Hematopoietic multipotent progenitor cell treated with erythropoietin and hydrocortisone succinate and interleukin-3 and kit ligand, for 6 days (in vitro differentiated cells): Measurements from ENCODE around the gene BMPER.
"Not testable (repeated sequence)": the region's sequence is repeated elsewhere in the genome, so short reads cannot be mapped to it uniquely, and the experiment has no call there.

ENCODE experiments used
- DNase-seq: peaks from one replicate; pipeline ENCODE4 v3.0.0-alpha.2; 2015

Gene BMPER

DNA sequence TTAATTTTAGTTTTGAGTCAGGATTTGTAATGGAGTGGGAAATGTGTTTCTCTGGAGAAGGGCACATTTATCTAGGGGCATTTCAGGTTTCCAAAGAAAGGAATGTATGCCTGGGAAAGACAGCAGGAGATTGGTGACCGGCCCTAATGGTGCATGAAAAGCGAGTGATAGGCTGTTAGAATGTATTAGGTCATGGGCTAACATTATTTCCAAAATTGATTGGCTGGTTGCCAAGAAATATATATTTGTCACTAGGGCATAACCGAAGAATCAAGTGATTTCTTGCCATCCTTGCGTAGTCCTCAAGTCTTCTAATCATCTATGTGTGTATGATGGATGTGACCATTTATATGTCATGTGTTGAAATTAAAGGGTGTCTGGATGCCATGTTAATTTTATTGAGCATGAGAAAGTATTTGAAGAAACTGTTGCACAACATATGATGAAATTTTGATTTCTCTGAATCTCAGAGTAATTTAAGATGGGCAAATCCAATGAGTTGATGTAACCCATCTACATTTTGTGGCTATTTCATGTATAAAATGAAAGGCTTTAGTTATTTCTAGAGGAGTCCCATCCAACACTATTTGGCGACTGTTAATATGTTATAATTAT, 248.4 kb downstream of the BMPER start:
- DNase-seq: no peak

DNA sequence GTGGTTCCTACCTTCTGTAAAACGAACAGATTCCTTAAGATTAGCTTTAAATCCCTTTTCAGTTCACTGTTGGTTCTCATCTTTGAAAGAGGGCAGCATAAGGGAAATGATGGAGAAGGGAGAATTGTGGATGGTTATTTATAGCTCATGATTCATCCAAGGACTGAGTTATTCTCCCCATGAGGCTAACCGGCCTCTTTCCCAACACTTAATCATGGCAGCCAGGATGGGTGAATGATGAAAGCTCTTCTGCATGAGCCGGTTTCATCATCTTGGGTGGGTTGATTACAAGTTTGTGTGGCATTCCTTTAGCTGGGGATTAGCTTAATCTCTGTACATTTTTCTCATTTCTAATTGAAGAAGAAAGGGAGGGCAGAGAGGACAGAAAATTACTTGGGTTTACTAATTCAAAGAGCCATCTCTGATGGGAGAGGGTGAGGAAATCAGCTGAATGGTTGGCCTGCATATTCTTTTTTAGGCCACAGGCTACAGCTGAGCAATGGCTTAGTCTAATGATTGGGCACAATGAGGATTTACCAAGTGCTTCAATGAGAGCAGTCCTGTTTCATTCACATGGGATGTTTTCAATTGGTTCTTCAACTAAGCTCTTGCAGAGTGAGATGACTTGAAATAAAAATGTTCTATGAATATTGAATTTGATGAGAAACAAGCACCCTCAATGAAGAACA, 250.0 kb downstream of the BMPER start:
- no peak for DNase-seq

DNA sequence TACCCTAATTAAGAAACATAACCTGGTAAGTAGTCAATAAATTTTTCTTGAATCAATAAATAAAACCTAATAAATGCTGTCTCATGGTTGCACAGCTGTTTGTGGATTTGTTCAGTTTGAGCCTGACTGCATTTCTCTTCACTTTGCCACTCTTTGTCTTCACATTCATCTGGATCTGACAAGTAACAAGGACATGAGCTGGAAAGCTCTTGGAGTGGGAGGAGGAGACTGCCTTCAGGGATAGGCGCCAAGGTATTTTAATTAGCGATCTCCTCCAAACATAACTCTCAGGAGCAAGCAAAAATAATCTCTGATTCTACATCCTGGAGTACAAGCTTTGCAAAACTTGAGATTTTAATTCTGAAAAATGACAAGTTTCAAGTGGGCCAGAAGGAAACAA, 251.0 kb downstream of the BMPER start:
- no peak for DNase-seq

DNA sequence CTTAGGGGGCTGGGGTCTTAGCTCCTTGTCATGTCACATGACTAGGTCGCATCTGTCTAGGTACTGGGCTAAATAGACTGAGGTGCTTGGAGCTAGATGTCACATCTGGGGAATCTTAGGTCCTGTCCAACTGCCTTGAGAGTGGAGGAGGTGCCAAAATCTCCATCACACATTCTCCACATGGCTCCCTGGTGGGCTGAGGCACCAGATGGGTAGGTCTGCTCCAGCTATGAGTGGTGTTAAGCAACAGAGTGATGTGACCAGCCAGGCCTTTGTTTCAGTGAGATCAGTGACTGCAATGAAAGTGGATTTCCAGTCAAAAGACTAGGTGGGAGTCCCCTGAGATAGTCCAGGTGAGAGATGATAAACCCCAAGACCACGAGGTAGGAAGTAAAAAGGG, 251.8 kb downstream of the BMPER start:
- no peak for DNase-seq

DNA sequence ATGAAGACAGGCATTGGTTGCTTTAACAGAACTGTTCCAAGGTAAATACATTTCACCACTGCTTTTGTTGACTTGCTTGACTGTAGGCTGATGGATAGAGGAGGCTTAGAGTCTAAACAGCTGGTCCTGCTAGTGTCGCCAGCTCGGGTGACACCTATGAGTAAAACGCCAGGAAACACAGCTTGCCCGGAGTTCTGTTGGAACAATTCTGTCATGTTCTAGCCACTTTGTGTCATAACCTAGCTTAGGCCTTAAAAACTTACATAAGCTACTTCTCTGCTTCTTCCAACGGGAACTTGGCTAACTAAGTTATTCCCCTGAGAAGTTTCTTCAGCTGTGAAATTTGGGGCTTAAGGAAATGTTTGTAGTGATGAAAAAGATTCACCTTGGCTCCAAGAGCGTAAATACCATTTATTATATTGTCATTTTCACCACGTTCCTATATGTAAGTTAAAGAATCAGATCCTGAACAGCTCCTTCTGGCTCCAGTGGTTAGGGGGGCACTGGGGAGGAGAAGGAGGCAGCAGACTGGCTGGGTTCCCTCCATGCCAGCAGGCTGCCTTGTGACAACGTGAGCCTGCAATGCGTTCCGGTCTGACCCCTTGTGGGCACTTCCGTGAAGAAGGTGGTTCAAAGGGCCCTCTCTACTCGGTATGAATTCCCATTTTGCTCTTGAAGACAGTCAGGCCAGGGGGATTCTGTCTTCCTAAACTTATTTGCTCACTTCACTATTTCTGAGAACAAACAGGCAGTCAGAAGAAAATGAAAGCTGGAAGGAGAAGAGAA, 253.2 kb downstream of the BMPER start:
- no peak for DNase-seq

DNA sequence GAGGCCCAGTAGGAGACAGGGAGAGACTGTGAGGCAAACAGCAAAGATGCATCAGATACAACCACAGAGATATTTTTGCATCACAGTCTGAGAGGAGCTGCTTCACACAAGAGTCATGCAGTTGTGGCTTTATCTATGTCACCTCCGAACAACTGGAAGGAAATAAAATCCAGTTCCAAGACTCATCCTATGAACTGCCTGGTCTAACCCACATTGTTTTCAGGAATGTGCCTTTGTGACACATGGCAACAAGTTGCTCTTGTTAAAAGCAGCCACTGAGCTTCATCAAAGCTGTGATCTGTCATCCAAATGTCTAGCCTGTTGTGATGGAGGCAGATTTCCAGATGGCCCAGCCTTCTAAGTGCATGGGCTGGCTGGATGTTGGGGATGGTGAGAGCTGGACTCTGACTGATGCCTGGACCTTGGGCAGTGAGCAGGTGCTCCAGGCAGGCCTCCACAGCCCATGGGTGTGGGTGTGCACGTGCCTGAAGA, 255.0 kb downstream of the BMPER start:
- DNase-seq: no peak

DNA sequence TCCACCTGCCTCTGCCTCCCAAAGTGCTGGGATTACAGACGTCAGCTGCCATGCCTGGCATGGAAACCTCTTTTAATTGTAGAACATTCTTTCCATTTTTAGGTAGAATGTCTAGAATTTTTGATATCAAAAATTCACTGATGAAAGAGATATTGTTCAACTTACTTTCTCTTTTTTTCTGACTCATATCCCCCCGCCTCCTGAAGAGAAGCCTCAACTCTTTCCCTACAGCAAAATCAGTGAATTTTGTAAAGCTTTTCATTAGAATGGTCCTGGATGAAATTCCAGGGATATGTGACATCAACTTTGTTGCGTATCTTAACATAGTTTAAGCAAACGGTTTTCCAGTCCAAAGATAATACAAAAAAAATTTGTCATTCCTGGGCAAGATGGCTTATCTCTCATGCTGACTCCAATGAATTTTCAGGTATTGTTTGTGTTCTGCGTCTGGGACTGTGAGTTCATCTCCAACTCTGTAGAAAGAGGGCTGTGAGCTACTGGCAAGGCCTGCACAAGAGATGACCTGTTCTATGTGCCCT, 256.8 kb downstream of the BMPER start:
- no peak for DNase-seq

DNA sequence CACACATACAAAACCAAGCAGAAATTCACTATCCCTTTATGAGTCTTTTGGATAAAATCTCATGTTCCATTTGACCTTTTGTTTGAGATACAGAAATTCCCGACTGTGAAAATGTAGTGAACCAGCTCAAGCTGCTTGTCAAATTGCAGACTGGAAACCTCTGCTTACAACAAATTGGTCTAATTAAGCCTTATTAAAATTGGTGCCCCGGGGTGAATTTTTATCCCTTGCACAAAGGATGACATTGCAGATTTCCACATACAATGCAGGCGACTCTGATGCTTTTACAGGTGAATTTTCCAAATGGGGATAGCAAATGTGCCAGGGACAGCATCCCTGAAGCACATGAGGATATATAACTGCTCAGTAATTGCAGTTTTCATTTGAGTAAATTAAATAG, 257.3 kb downstream of the BMPER start:
- DNase-seq: no peak

DNA sequence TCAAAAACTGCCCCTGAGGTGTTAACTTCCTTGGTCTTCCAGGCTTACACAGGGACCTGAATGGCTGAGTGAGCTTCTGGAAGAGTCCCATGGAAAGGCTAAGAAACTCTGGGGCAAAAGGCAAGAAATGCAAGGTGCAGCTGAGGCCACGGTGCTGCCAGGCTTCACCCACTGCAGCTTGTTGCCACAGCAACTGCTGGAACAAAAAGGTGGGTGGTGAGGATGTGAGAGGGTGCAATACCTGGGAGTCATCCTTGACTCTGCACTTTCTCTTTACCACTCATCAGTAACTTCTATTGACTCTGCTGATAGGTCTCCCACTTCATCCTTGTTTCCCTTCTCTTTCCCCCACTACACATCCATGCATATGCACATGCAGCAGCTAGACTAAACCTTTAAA, 258.6 kb downstream of the BMPER start:
- no peak for DNase-seq

DNA sequence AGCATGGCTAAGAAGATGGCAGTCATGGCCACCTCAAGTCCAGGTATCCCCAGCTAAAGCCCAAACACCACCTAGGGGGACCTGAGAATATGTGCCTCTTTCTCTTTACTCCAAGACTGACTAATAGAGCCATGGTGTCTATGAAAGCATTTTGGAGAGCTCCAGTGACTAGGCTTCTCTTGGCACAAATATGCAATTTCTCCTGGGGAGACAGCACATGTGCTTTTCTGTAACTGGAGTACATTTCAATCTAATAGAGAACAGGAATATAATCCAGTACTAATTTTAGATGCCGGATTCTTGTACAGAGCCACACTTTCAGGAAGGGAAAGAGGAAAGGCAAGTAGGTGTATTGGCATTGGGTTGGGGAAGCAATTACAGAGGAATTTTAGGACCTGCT, 260.1 kb downstream of the BMPER start:
- no peak for DNase-seq

DNA sequence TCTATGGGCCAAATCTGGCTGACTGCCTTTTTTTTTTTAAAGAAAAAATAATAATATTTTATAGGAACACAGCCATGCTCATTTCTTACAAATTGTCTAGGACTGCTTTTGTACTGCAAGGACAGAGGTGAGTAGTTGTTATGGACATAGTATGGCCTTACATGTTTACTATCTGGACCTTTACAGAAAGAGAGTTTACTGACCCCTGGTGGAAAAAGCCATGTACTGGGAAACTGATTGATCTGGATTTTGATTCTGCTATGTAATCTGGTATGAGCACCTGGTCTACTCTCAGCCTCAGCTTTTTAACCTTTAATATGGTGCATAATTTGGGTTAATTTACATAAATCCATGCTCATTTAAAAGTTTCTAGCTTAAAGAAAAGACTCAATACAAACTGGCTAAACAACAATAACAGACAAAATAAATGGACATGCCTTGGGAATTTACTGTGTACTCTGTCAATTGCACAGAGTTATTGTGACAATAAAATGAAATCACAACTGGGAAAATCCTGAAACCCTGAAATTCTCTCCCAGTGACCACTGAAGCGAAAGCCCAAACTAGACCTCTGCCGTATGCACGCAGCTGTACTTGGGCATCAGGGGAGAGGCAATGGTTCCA, 260.7 kb downstream of the BMPER start:
- DNase-seq: peak; percentile 50

DNA sequence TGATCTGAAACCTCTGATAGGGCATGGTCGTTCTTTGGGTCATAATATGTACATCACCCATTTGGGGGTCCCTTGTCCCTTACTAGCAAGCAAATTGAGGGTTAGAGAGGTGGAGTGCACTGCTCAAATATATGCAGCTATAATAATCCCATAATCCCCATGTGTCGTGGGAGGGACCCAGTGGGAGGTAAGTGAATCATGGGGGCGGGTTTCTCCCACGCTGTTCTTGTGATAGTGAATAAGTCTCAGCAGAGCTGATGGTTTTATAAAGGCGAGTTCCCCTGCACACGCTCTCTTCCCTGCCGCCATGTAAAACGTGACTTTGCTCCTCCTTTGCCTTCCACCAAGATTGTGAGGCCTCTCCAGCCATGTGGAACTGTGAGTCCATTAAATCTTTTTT, 262.7 kb downstream of the BMPER start:
- no peak for DNase-seq

DNA sequence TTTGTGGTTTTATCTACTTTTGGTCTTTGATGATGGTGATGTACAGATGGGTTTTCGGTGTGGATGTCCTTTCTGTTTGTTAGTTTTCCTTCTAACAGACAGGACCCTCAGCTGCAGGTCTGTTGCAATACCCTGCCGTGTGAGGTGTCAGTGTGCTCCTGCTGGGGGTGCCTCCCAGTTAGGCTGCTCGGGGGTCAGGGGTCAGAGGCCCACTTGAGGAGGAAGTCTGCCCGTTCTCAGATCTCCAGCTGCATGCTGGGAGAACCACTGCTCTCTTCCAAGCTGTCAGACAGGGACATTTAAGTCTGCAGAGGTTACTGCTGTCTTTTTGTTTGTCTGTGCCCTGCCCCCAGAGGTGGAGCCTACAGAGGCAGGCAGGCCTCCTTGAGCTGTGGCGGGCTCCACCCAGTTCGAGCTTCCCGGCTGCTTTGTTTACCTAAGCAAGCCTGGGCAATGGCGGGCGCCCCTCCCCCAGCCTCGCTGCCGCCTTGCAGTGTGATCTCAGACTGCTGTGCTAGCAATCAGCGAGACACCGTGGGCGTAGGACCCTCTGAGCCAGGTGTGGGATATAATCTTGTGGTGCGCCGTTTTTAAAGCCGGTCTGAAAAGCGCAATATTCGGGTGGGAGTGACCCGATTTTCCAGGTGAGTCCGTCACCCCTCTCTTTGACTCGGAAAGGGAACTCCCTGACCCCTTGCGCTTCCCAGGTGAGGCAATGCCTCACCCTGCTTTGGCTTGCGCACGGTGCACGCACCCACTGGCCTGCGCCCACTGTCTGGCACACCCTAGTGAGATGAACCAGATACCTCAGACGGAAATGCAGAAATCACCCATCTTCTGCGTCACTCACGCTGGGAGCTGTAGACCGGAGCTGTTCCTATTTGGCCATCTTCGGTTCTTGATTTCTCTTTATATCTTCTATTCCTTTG, 269.6 kb downstream of the BMPER start:
- not testable (repeated sequence) for DNase-seq

DNA sequence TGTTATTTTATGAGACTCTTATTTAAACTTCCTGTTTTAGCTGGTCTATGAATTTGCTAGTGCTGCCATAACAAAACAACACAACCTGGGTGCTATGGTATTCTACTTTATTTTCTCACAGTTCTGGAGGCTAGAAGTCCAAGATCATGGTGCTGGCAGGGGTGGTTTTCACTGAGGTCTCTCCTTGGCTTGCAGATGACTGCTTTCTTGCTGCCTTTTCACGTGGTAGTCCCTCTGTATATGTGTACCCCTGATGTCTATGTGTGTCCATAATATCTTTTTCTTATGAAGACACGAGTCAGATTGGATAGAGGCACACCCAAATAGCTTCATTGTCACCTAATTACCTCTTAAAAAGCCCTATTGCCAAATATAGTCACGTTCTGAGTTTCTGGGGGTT, 270.5 kb downstream of the BMPER start:
- no peak for DNase-seq

DNA sequence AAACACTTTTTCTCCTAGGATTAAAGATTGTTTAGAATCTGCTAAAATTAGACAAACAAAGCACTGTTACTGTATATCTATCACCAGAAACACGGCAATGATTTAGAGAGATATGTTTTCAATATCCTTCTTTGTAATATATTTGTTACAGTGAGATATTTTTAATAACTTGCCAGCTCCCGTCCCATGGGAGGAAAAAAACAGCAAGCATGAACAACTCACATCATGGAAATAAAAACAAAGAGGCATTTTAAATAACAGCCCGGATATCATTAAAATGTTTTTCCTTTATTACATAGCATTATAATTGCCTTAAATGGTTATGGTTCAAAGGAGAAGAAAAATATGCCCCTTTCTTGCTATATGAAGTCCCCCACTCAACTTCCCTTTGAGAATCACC, 272.1 kb downstream of the BMPER start:
- DNase-seq: no peak

DNA sequence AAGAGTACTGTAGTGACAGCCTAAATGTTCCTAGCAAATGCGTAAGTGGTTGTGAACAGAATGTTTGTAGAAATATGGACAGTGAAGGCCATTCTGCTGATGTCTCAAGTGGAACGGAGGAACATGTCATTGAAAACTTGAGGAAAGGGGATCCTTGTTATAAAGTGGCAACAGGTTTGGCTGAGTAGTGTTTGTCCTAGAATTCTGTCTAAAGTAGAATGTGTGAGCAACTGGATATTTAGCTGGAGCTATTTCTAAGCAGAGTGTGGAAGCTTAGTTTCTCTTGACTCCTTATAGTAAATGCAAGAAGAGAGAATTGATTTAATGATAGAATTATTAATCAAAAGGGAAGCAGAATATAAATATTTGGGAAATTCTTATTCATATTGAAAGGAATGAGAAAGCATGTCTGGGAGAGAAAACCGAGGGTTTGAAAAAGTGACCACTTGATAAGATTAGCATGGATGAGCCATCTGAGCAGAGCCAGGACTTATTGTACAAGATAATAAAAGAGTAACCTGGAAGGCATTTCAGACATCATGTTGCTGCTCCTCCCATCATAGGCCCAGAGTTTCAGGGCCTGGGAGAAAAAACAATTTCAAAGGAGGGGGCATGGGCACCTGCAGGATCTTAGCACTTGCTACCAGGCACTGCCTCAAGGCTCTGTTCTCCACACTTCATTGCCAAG, 276.1 kb downstream of the BMPER start:
- no peak for DNase-seq

DNA sequence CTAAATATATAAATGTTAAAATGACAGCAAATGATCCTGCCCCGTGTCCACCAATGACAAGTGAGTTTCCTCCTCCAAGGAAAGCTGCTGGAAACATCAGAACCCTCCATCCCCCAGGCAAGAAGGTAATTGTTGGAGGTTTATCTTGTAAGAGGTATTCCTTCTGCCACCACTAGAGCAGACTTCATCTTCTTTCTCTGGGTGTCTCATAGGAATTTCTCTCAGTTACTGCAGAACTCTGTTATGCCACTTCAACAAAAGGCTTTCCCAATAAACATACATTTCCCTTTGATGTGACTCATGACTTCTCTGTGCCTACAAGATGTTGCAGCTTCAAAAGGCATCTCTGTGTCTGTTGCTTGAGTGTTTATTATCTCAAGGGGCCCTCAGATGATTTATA, 279.1 kb downstream of the BMPER start:
- DNase-seq: no peak

DNA sequence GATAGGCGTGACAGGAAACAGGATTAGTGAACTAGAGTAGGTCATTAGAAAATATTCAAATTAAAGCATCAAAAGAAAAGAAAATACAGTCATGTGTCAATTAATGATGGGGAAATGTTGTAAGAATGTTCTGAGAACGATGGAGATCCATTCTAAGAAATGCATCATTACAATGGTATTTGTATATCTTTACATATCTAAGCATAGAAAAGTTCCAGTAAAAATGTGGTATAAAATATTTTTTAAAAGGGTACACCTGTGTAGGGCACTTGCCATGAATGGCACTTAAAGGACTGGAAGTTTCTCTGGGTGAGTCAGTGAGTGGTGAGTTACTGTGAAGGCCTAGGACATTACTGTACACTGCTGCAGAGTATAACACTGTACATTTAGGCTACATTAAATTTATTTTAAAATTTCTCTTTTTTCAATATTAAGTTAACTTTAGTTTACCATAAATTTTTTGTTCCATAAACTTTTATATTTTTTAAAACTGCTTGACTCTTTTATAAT, 282.5 kb downstream of the BMPER start:
- DNase-seq: no peak

DNA sequence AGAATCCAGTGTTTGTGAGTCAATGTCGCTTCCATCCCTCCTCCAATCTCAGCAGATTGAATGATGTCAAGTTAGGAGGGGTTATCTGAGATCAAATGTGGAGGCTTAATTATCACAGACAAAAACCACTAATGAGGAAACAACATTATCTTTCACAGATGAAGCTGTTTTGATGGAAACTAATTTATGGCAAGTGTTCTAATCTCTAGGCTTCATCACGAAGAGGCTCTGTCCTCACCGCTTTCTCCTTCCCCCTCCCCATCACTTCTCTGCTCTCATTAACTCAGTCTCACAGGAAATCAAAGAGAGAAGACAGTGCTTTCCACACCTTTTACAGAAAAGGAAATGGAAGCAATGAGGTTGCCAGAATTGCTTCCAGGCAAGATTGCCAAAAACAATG, 283.7 kb downstream of the BMPER start:
- no peak for DNase-seq

DNA sequence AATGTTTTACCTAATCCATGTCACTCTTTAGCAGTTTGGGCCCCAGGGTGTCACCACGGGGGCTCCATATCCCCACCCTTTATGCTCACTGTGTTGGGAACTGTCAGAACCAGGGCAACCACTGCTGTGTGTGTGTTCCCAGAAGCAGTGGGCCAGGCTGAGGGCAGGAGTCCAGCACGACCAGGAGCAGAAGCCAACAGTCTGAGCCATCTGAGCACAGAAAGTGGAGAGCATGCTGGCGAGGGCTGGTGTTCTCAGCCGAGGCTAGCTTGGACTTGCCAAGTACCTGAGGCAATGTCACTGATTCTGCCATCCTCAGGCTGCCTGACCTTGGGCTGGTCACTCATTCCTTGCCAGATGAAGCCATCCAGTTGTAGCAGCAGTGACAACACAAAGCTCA, 285.0 kb downstream of the BMPER start:
- no peak for DNase-seq

DNA sequence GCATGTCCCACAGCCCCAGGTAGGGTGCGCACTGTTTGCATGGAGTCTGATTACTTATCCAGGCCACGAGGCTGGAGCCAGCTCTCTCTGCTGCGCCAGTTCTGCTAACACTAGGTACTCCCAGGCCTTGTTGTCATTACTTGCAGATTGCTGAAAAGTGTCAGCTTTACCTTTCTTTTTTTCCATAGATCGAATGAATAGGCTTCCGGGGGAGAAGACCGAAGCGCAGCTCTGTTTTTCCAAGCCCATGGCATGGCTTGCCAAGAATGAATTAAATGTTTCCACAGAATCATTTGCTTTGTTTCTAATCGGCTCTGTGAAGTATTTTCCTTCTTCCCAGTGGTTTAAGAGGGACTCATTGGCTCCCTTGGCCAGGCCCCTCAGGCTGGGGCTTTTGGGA, 285.8 kb downstream of the BMPER start:
- DNase-seq: no peak
